Measurements from ENCODE around the gene RAPH1. TPM values are rescaled to one million over a fixed set of nuclear protein-coding genes. Genes with fewer than 3 reads are reported as not detected.

RAPH1 gene
- total RNA-seq, 4 donors from 2014 or later: 22.5 to 83.0 (median 44.2) TPM

DNA sequence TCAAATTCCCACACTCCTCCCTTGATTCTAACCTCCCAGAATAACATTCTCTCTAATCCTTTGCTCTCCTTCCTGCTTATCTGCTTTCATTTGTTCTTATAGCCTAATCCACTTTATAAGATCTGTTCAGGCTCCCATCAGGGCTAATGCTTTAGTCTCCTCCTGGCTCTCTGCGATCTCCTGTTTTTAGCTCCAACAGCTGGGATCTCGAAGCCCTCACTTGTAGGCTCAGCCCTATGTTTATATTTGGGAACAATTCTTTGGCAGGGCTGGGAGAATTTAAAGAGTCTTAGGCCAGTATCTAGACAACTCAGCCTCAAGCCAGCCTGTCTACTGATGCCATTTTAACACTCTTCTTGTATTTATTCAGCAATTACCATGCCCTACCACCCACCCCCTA is 27.2 kb upstream of the RAPH1 start:
- TF ChIP-seq, protein P1, sequence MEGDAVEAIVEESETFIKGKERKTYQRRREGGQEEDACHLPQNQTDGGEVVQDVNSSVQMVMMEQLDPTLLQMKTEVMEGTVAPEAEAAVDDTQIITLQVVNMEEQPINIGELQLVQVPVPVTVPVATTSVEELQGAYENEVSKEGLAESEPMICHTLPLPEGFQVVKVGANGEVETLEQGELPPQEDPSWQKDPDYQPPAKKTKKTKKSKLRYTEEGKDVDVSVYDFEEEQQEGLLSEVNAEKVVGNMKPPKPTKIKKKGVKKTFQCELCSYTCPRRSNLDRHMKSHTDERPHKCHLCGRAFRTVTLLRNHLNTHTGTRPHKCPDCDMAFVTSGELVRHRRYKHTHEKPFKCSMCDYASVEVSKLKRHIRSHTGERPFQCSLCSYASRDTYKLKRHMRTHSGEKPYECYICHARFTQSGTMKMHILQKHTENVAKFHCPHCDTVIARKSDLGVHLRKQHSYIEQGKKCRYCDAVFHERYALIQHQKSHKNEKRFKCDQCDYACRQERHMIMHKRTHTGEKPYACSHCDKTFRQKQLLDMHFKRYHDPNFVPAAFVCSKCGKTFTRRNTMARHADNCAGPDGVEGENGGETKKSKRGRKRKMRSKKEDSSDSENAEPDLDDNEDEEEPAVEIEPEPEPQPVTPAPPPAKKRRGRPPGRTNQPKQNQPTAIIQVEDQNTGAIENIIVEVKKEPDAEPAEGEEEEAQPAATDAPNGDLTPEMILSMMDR (IDR thresholded peaks at IDR 0.05; ENCODE audit: low read depth): no peak

DNA sequence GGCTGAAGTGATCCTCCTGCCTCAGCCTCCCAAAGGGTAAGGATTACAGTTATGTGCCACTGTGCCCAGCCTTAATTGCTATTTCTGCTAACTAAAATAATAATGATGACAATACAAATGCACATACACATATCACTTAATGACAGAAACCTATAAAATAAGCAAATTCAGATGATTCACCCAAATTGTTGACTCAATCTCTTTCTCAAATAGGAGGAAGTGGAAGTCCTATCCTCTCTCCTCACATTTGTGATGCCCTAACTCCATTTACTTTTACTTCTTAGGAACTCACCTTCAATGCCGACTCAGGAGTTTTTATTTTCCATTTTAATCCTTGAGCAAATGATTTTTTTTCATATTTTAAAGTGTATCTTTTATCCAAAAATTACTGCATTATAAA is 24.5 kb upstream of the RAPH1 start:
- TF ChIP-seq, protein P1 (IDR thresholded peaks at IDR 0.05; ENCODE audit: low read depth): no peak

DNA sequence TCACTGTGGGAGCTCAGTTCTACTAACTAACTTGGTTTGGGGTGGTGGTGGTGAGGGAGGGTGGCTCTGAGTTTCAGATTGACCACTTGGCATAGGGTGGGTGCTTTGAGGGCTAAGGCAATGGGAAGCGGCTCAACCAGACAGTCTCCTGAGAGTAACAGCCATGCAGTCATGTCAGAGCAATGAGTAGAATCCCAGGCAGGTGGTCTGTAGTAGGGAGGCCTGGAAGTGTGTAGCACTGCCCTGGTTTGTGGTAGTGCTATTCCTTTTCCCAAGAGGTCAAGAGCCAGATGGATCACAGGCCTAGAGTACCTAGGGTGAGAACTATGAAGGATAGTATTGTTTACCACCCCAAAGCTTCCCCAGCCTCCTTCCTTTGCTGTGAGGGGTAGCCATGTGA is 18.7 kb upstream of the RAPH1 start:
- TF ChIP-seq, protein P1 (IDR thresholded peaks at IDR 0.05; ENCODE audit: low read depth): no peak

DNA sequence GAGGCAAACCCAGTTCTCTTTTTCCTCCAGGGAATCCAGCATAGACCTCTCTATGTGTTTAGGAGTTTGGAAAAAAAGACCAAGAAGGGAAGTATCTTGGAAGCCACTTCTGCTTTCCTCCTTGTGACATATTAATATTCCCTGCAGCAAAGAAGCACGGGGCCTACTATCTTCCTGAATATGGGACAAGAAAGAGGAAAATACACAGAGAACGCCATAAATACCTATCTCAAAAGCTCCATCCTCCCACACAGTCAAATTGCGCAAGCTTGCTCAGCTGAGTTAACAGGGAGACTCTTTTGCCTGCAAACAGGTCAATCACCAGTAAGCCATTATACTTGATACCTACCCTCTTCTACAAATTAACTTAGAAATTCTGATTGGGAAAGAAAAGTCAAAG is 16.7 kb upstream of the RAPH1 start:
- TF ChIP-seq, protein P1 (IDR thresholded peaks at IDR 0.05; ENCODE audit: low read depth): no peak

DNA sequence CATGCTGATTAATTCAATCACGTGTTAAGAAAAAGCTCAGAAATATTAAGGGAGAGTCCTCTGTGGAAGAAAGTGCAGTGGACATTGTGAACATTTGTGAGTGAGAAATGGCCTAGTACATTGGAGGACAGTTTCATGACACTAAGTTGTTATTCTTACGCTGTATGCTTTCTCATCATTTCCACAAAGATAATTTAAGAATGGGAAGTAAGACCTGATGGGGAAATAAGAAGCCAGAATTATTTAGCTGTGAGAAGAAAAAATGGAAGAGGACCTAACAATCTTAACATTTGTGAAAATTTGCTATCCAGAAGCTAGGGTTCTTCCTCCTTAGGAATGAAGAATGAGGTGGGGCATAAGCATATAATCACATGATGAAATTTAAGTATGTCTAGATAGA is 15.2 kb upstream of the RAPH1 start:
- TF ChIP-seq, protein P1 (IDR thresholded peaks at IDR 0.05; ENCODE audit: low read depth): no peak

DNA sequence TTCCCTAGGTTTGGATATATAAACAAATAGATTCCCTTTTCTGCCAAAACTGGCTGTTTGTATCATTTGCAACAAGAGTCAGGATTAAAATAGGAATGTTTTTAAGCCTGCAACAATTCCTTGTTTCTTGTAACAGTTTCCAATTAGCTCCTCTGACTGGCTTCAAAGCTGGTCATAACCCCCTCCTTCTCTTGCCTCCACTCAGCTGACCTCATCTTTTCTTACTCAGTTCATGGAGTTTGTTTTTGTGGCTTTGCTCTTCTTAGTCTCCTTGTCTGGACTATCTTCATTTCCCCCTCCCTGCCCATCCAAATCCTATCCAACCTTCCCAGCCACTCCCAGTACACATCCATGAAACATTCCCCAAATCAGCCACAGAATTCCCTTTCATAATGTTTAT is 14.3 kb upstream of the RAPH1 start:
- TF ChIP-seq, protein P1 (IDR thresholded peaks at IDR 0.05; ENCODE audit: low read depth): no peak

DNA sequence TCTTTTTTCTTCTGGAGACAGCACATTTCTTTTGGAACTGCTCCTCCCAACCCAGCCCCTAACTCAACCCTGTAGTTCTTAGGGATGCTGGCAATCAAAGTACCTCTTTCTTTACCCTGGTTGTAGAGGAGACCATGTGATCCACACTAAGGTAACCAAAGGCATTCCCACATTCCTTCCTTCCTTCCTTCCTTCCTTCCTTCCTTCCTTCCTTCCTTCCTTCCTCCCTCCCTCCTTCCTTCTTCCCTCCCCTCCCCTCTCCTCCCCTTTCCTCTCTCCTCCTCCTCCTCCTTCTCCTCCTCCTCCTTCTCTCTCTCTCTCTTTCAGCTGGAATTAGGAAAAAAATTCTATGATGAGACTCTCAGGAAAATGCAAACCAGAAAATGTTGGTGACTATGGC is 13.8 kb upstream of the RAPH1 start:
- TF ChIP-seq, protein P1 (IDR thresholded peaks at IDR 0.05; ENCODE audit: low read depth): no peak
